Cardiac muscle cell (in vitro differentiated cells and primary cell): ENCODE measurements around the gene EGLN1. TPM values are rescaled to one million over a fixed set of nuclear protein-coding genes. Genes with fewer than 3 reads are reported as not detected.

Experiments
- DNase-seq, 2 donors: peaks; one replicate each; pipeline versions ENCODE4 v3.0.0 to v3.0.0-alpha.2; 2010 to 2017; ENCODE audit warnings: low read depth in 1 of 2, low spot score in 1 of 2
- H3K27ac ChIP-seq: fragments of 200-600 bp; sonication (generic); 2 replicates; pipeline ENCODE4 v1.5.1; 2016
- H3K27me3 ChIP-seq: fragments of 200-600 bp; sonication (generic); 2 replicates; pipeline ENCODE4 v1.6.0; 2016; ENCODE audit warnings: control low read depth
- H3K36me3 ChIP-seq: fragments of 200-600 bp; sonication (generic); 2 replicates; pipeline ENCODE4 v1.5.1; 2016; ENCODE audit warnings: control low read depth
- H3K4me1 ChIP-seq: fragments of 200-600 bp; sonication (generic); 2 replicates; pipeline ENCODE4 v1.8.1; 2017; ENCODE audit warnings: low read depth, mild to moderate bottlenecking, mixed run types
- H3K4me3 ChIP-seq: fragments of 200-600 bp; sonication (generic); 2 replicates; pipeline ENCODE4 v1.5.1; 2016; ENCODE audit warnings: mild to moderate bottlenecking
- H3K9me3 ChIP-seq: fragments of 200-600 bp; sonication (generic); 2 replicates; pipeline ENCODE4 v1.5.1; 2017; ENCODE audit warnings: low read depth, mild to moderate bottlenecking, control low read depth
- CTCF ChIP-seq: IDR thresholded peaks from 2 replicates; pipeline ENCODE4 v1.5.1; 2012; ENCODE audit warnings: low read depth, mild to moderate bottlenecking, low read length
- polyA plus RNA-seq: library from polyadenylated mRNA; unstranded; fragments of >200 nt; fragmentation: Nextera tagmentation; extraction: Ambion mirVana; gene quantifications from 2 replicates; pipeline ENCODE4 v1.2.1, GENCODE V29; 2016
- total RNA-seq: library from RNA; depleted of rRNA; stranded (reverse); fragments of >200 nt; gene quantifications from 2 replicates; pipeline ENCODE4 v1.2.3, GENCODE V29; 2016

The EGLN1 gene
- total and polyA plus RNA-seq, 2 experiments from 2014 or later = 54.0 to 67.6 TPM

GRCh38 chr1:231318568-231318967, 103.5 kb downstream of the EGLN1 start:
- DNase-seq = no peak
- no peak for TF ChIP-seq CTCF

GRCh38 chr1:231318015-231318355, 104.1 kb downstream of the EGLN1 start:
- Histone ChIP-seq H3K27ac (no peak overlapping the region), H3K27me3 (no peaks in the 10 kb centered on the region), H3K36me3 (no peaks in the 10 kb centered on the region), H3K4me1 (no peaks in the 10 kb centered on the region), H3K9me3 (no peaks in the 10 kb centered on the region), H3K4me3 (no peak overlapping the region)
- no peak for DNase-seq
- no peak for TF ChIP-seq CTCF

More at GRCh38 chr1:231318568-231318967, 103.5 kb downstream of the EGLN1 start:
- H3K36me3 ChIP-seq = no peaks in the 10 kb centered on the region
- no peak overlapping the region for H3K4me3 ChIP-seq
- H3K27ac ChIP-seq = no peak overlapping the region
- H3K4me1 ChIP-seq = no peaks in the 10 kb centered on the region
- no peaks in the 10 kb centered on the region for H3K9me3 ChIP-seq
- no peaks in the 10 kb centered on the region for H3K27me3 ChIP-seq

- Histone ChIP-seq H3K9me3 (no peaks in the 10 kb centered on the region), H3K27me3 (no peaks in the 10 kb centered on the region), H3K4me3 (no peak overlapping the region), H3K27ac (no peak overlapping the region), H3K36me3 (no peaks in the 10 kb centered on the region), H3K4me1 (no peaks in the 10 kb centered on the region)
- no peak for TF ChIP-seq CTCF
- no peak for DNase-seq
Measured at GRCh38 chr1:231317306-231318014, 104.6 kb downstream of the EGLN1 start.

- Histone ChIP-seq H3K9me3 (no peaks in the 10 kb centered on the region), H3K27me3 (no peaks in the 10 kb centered on the region), H3K27ac (no peak overlapping the region), H3K4me3 (no peak overlapping the region), H3K4me1 (no peaks in the 10 kb centered on the region), H3K36me3 (no peaks in the 10 kb centered on the region)
- DNase-seq = peak; percentile 32 to 65
- TF ChIP-seq CTCF = peak; percentile 74
Measured at GRCh38 chr1:231315887-231316286, 106.2 kb downstream of the EGLN1 start.

Other genes with a start within 250 kb of the EGLN1 start
- 36.5 and 41.1 TPM in 2 replicates for gene GNPAT, start 181.1 kb downstream of the EGLN1 start, total RNA-seq
- 61.6 and 63.6 TPM in 2 replicates for gene GNPAT, start 181.1 kb downstream of the EGLN1 start, polyA plus RNA-seq
- 10.3 and 12.6 TPM in 2 replicates for gene EXOC8, start 84.4 kb downstream of the EGLN1 start, total RNA-seq
- gene EXOC8, start 84.4 kb downstream of the EGLN1 start, polyA plus RNA-seq = 3.2 and 4.9 TPM in 2 replicates
- gene SPRTN, start 84.0 kb downstream of the EGLN1 start, total RNA-seq = 15.2 and 30.8 TPM in 2 replicates
- 10.7 and 13.4 TPM in 2 replicates for gene SPRTN, start 84.0 kb downstream of the EGLN1 start, polyA plus RNA-seq
- 18.9 and 29.9 TPM in 2 replicates for gene TSNAX, start 106.4 kb upstream of the EGLN1 start, total RNA-seq
- 40.3 and 44.5 TPM in 2 replicates for gene TSNAX, start 106.4 kb upstream of the EGLN1 start, polyA plus RNA-seq
- gene DISC1, start 204.5 kb upstream of the EGLN1 start, total RNA-seq = 8.6 and 11.5 TPM in 2 replicates
- gene DISC1, start 204.5 kb upstream of the EGLN1 start, polyA plus RNA-seq = 5.7 and 6.5 TPM in 2 replicates